ENCODE data around the gene GALNT12.
A peak's percentile ranks its signal among the peaks of the same experiment; 100 is the strongest.

The GALNT12 gene

GRCh38 chr9:98771209-98771874 lies 36.1 kb upstream of the GALNT12 start:
- no peak overlapping the region for H3K4me3 ChIP-seq (ENCODE audit: severe bottlenecking)
- no peak for ATAC-seq (ENCODE audit: low read depth)

GRCh38 chr9:98772364-98773155 lies 34.9 kb upstream of the GALNT12 start:
- TF ChIP-seq CTCF (IDR thresholded peaks at IDR 0.05; ENCODE audit: poor library complexity, severe bottlenecking) = no peak
- no peaks in the 10 kb centered on the region for H3K27me3 ChIP-seq (ENCODE audit: insufficient read depth, poor library complexity, severe bottlenecking)
- H3K27ac ChIP-seq (ENCODE audit: poor library complexity, severe bottlenecking) = no peak overlapping the region
- DNase-seq (ENCODE audit: low spot score) (no peak), ATAC-seq (ENCODE audit: low read depth) (no peak)
- H3K9me3 ChIP-seq (ENCODE audit: severe bottlenecking) = no peaks in the 10 kb centered on the region
- H3K36me3 ChIP-seq (ENCODE audit: low read depth) = peaks cover 12% of the 10 kb centered on the region
- peaks cover 5% of the 10 kb centered on the region for H3K4me1 ChIP-seq (ENCODE audit: insufficient read depth, poor library complexity, severe bottlenecking)
- H3K4me3 ChIP-seq (ENCODE audit: severe bottlenecking) = no peak overlapping the region

More at GRCh38 chr9:98771209-98771874, 36.1 kb upstream of the GALNT12 start:
- DNase-seq (ENCODE audit: low spot score) = no peak
- Histone ChIP-seq H3K27me3 (ENCODE audit: insufficient read depth, poor library complexity, severe bottlenecking) (no peaks in the 10 kb centered on the region), H3K27ac (ENCODE audit: poor library complexity, severe bottlenecking) (no peak overlapping the region), H3K9me3 (ENCODE audit: severe bottlenecking) (no peaks in the 10 kb centered on the region), H3K4me1 (ENCODE audit: insufficient read depth, poor library complexity, severe bottlenecking) (peaks cover 5% of the 10 kb centered on the region), H3K36me3 (ENCODE audit: low read depth) (peaks cover 13% of the 10 kb centered on the region)
- TF ChIP-seq CTCF (IDR thresholded peaks at IDR 0.05; ENCODE audit: poor library complexity, severe bottlenecking) = no peak

DNA sequence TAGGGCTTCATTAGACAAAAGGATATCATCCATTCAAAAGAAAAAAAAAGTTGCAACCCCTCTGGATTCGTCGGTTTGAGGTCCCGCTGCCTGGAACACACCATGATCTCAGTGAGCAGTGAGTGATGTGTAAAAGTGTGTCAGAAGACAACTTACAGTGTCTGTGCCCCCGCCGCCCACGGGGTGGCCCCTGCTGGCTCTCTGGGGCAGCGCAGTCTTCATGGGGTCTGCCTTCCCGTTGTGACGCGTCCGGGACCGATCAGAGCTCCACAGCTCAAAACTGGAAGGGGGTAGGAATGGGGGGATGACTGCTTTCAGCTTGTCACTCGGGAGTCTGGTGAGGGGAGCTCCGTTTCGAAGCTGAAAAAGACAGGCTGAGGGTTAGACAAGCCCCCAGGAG lies 33.7 kb upstream of the GALNT12 start:
- H3K4me1 ChIP-seq (ENCODE audit: insufficient read depth, poor library complexity, severe bottlenecking) = peaks cover 5% of the 10 kb centered on the region
- H3K4me3 ChIP-seq (ENCODE audit: severe bottlenecking) = no peak overlapping the region
- ATAC-seq (ENCODE audit: low read depth) = no peak
- H3K27ac ChIP-seq (ENCODE audit: poor library complexity, severe bottlenecking) = no peak overlapping the region
- H3K36me3 ChIP-seq (ENCODE audit: low read depth) = peaks cover 12% of the 10 kb centered on the region
- TF ChIP-seq CTCF (IDR thresholded peaks at IDR 0.05; ENCODE audit: poor library complexity, severe bottlenecking) = no peak
- no peak for DNase-seq (ENCODE audit: low spot score)
- H3K9me3 ChIP-seq (ENCODE audit: severe bottlenecking) = no peaks in the 10 kb centered on the region
- H3K27me3 ChIP-seq (ENCODE audit: insufficient read depth, poor library complexity, severe bottlenecking) = no peaks in the 10 kb centered on the region

DNA sequence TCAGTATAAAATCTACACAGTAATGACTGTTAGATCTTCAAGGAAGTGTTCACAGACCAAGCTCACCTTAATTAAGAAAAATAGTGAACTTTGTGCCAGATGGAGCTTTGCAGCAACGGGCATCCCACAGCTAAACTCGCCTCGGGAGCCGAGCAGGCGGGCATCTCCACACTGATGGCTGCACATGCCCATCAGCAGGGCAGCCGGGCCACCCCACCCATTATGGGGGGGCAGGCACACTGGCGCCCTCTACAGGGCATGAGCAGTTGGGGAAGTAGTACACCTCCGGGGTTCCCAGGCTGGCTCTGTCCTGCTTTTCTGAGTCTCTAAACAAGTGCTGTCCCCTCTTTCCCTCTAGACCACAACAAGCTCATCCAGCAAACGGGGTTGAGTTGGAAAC lies 32.7 kb upstream of the GALNT12 start:
- ATAC-seq (ENCODE audit: low read depth) (no peak), DNase-seq (ENCODE audit: low spot score) (no peak)
- no peaks in the 10 kb centered on the region for H3K9me3 ChIP-seq (ENCODE audit: severe bottlenecking)
- peak; percentile 15 for TF ChIP-seq CTCF (IDR thresholded peaks at IDR 0.05; ENCODE audit: poor library complexity, severe bottlenecking)
- H3K4me1 ChIP-seq (ENCODE audit: insufficient read depth, poor library complexity, severe bottlenecking) = peaks cover 5% of the 10 kb centered on the region
- no peak overlapping the region for H3K27ac ChIP-seq (ENCODE audit: poor library complexity, severe bottlenecking)
- H3K4me3 ChIP-seq (ENCODE audit: severe bottlenecking) = no peak overlapping the region
- peaks cover 12% of the 10 kb centered on the region for H3K36me3 ChIP-seq (ENCODE audit: low read depth)
- H3K27me3 ChIP-seq (ENCODE audit: insufficient read depth, poor library complexity, severe bottlenecking) = no peaks in the 10 kb centered on the region

Data from RWPE2 (cell line).